Liver (tissue), 9 donors: Measurements from ENCODE around the gene KCNQ5. TPM values are rescaled to one million over a fixed set of nuclear protein-coding genes. Genes with fewer than 3 reads are reported as not detected.

Experiments used
- DNase-seq: peaks from one replicate; pipeline ENCODE4 v3.0.0-alpha.2; 2017; ENCODE audit warnings: low spot score
- H3K27ac ChIP-seq, 2 donors: one replicate each; pipeline ENCODE4 v1.7.0; 2013; ENCODE audit warnings: inconsistent platforms in 2 of 2, low read length in 2 of 2, control low read depth in 1 of 2, low read depth in 1 of 2, mild to moderate bottlenecking in 1 of 2
- H3K27me3 ChIP-seq, 4 donors: one replicate each; pipeline versions ENCODE4 v1.6.1 to v1.7.0; 2013; ENCODE audit warnings: low read length in 3 of 4, inconsistent platforms in 1 of 4, mild to moderate bottlenecking in 1 of 4, moderate library complexity in 1 of 4; ENCODE audit not compliant: control insufficient read depth in 4 of 4, insufficient read depth in 4 of 4
- H3K36me3 ChIP-seq, 4 donors: one replicate each; pipeline versions ENCODE4 v1.6.1 to v1.7.0; 2013; ENCODE audit warnings: low read length in 3 of 4, mild to moderate bottlenecking in 3 of 4, low read depth in 1 of 4, moderate library complexity in 1 of 4; ENCODE audit not compliant: control insufficient read depth in 4 of 4, insufficient read depth in 3 of 4
- H3K4me1 ChIP-seq, 4 donors: one replicate each; pipeline versions ENCODE4 v1.6.1 to v1.7.0; 2013; ENCODE audit warnings: low read length in 3 of 4, mild to moderate bottlenecking in 3 of 4, moderate library complexity in 1 of 4; ENCODE audit not compliant: control insufficient read depth in 4 of 4, insufficient read depth in 4 of 4
- H3K4me3 ChIP-seq, 3 donors: one replicate each; pipeline versions ENCODE4 v1.6.1 to v1.7.0; 2013; ENCODE audit warnings: low read length in 3 of 3, control low read depth in 1 of 3, low read depth in 1 of 3, mild to moderate bottlenecking in 1 of 3
- H3K9ac ChIP-seq, 2 donors: one replicate each; pipeline ENCODE4 v1.7.0; 2013; ENCODE audit warnings: low read length in 2 of 2, mild to moderate bottlenecking in 2 of 2, moderate library complexity in 2 of 2, control low read depth in 1 of 2, low read depth in 1 of 2
- H3K9me3 ChIP-seq, 4 donors: one replicate each; pipeline versions ENCODE4 v1.6.1 to v1.7.0; 2013; ENCODE audit warnings: low read length in 3 of 4; ENCODE audit not compliant: control insufficient read depth in 4 of 4
- CTCF ChIP-seq: fragments of 150-350 bp; IDR thresholded peaks from 2 replicates; pipeline ENCODE4 v1.5.1; 2017; ENCODE audit warnings: improper control_type of control experiment, low read depth, low read length; ENCODE audit not compliant: missing input control
- EGR1 ChIP-seq, 2 donors: IDR thresholded peaks; 2 replicates each; pipeline ENCODE4 v1.6.1; 2016 to 2018; ENCODE audit warnings: antibody characterized with exemption in 2 of 2, low read depth in 2 of 2
- FOXA1 ChIP-seq: IDR thresholded peaks from 2 replicates; pipeline ENCODE4 v1.6.1; 2016; ENCODE audit warnings: antibody characterized with exemption
- HNF4G ChIP-seq: IDR thresholded peaks from 2 replicates; pipeline ENCODE4 v1.6.1; 2016; ENCODE audit warnings: antibody characterized with exemption
- JUND ChIP-seq, 2 donors: IDR thresholded peaks; 2 replicates each; pipeline ENCODE4 v1.6.1; 2016; ENCODE audit warnings: antibody characterized with exemption in 2 of 2
- SP1 ChIP-seq: IDR thresholded peaks from 2 replicates; pipeline ENCODE4 v1.6.1; 2018; ENCODE audit warnings: antibody characterized with exemption, mild to moderate bottlenecking
- YY1 ChIP-seq: IDR thresholded peaks from 2 replicates; pipeline ENCODE4 v1.6.1; 2016; ENCODE audit warnings: antibody characterized with exemption, mild to moderate bottlenecking
- WGBS: extraction: QIAGEN DNeasy Blood & Tissue Kit; methylation state at CpG from one replicate; pipeline ENCODE4 v1.1.7; 2013; 5-methylcytosine and 5-hydroxymethylcytosine counted together
- polyA plus RNA-seq, 2 donors: library from polyadenylated mRNA; stranded (reverse) in 1 of 2; unstranded in 1 of 2; fragments of 200-250 nt in 1 of 2; fragments of >200 nt in 1 of 2; fragmentation: Nextera tagmentation in 1 of 2; extraction: Ambion mirVana in 1 of 2; gene quantifications; one replicate each; pipeline versions ENCODE4 v1.2.1 to v1.2.3, GENCODE V29; 2013 to 2015
- total RNA-seq, 2 donors: library from RNA; depleted of rRNA; stranded (reverse); fragments of >200 nt; gene quantifications; one replicate each; pipeline ENCODE4 v1.2.3, GENCODE V29; 2014
- TF ChIP-seq, protein P1 (sequence below): IDR thresholded peaks from 2 replicates; pipeline ENCODE4 v1.6.1; 2016; ENCODE audit warnings: antibody characterized with exemption
- TF ChIP-seq, protein P2 (sequence below): IDR thresholded peaks from 2 replicates; pipeline ENCODE4 v1.6.1; 2016; ENCODE audit warnings: antibody characterized with exemption
- TF ChIP-seq, protein P3 (sequence below): IDR thresholded peaks from 2 replicates; pipeline ENCODE4 v1.6.1; 2016; ENCODE audit warnings: antibody characterized with exemption, mild to moderate bottlenecking
- donor health status: healthy.
- donor health status: healthy.
- donor health status: healthy.
- donor health status: healthy.
- donor health status: healthy.

Gene KCNQ5
- total and polyA plus RNA-seq, 4 donors = 0.02 to 1.1 (median 0.15) TPM

DNA sequence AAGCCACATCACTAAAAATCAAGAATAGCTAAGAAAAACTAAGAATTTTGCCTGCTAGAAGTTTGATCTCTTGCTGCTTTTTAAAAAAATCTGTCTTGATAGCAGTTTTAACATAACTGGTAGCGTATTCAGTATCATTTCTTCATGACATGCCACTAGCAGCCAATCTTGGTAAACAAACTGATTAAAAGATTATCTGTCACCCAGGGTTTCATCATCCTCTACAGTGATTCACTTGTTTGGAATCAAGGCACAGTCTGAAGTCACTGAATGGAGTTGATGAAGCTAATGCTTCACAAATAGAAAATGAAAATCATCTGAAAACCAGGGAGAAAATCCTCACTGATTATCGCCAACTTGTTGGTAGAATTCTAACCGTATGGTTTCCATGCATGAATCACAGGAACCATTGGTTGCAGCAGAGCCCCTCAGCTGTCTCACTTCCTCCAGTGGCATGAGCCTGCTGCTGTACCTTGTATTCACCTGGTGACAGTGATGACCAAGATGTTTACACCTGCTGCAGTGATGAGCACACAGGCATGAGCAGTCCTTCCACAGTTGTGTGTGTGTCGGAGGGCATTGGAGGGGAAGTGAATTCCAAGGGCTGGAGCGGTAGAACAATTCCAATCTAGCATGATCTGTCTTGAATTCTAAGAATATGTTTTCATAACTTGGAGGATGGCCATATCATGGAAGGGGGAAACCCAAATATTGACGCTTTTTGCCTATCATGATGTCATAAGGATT is 328.4 kb downstream of the KCNQ5 start:
- no peak overlapping the region for H3K9ac ChIP-seq
- TF ChIP-seq YY1 (no peak), JUND (IDR thresholded peaks at IDR 0.05) (no peak)
- H3K27ac ChIP-seq = no peak overlapping the region
- H3K36me3 ChIP-seq = no peaks in the 10 kb centered on the region
- no peak overlapping the region for H3K4me3 ChIP-seq
- no peaks in the 10 kb centered on the region for H3K9me3 ChIP-seq
- H3K4me1 ChIP-seq = no peaks in the 10 kb centered on the region
- H3K27me3 ChIP-seq = no peaks in the 10 kb centered on the region
- 78% methylated on average over 6 of the region's 6 CpGs for WGBS
- no peak for DNase-seq

- TF ChIP-seq, protein P1, sequence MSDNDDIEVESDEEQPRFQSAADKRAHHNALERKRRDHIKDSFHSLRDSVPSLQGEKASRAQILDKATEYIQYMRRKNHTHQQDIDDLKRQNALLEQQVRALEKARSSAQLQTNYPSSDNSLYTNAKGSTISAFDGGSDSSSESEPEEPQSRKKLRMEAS = no peak
- no peak for TF ChIP-seq EGR1 (IDR thresholded peaks at IDR 0.05; ENCODE audit: low read depth in 2 of 2)
- WGBS = 52% methylated on average over 2 of the region's 2 CpGs
- Histone ChIP-seq H3K27ac (no peak overlapping the region), H3K4me3 (no peak overlapping the region), H3K36me3 (no peaks in the 10 kb centered on the region), H3K27me3 (no peaks in the 10 kb centered on the region), H3K4me1 (no peaks in the 10 kb centered on the region), H3K9me3 (no peaks in the 10 kb centered on the region), H3K9ac (no peak overlapping the region)
- DNase-seq = no peak
Measured at GRCh38 chr6:72952808-72953630, 331.2 kb downstream of the KCNQ5 start.

DNA sequence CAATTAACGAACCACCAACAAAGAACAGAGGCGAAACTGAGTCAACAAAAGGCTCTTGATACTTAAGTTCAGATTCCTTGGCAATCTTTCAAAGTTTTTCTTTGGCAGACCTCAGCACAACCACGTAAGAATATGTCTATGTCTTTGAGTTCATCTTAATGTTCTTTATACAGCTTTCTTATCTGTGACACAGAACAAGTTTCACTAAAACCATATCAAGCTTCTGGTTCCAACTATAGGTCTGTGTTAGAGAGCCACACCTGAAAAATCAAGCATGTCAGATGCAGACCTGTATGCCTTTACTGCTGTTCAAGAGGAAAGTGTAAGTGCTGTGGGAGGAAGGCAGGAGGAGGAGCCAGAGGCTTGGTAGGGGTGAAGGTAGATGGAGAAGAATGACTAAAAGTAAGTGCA is 332.1 kb downstream of the KCNQ5 start:
- DNase-seq = no peak
- no peak overlapping the region for H3K9ac ChIP-seq

More for the DNA sequence above, 332.1 kb downstream of the KCNQ5 start:
- 55% methylated on average over 3 of the region's 3 CpGs for WGBS
- Histone ChIP-seq H3K4me1 (no peaks in the 10 kb centered on the region), H3K27me3 (no peaks in the 10 kb centered on the region), H3K36me3 (no peaks in the 10 kb centered on the region), H3K4me3 (no peak overlapping the region), H3K9me3 (no peaks in the 10 kb centered on the region), H3K27ac (no peak overlapping the region)
- TF ChIP-seq CTCF = no peak
- no peak for TF ChIP-seq YY1
- no peak for TF ChIP-seq SP1
- TF ChIP-seq HNF4G = no peak
- TF ChIP-seq, protein P2, sequence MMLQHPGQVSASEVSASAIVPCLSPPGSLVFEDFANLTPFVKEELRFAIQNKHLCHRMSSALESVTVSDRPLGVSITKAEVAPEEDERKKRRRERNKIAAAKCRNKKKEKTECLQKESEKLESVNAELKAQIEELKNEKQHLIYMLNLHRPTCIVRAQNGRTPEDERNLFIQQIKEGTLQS = no peak
- no peak for TF ChIP-seq JUND (IDR thresholded peaks at IDR 0.05)
- TF ChIP-seq, protein P3, sequence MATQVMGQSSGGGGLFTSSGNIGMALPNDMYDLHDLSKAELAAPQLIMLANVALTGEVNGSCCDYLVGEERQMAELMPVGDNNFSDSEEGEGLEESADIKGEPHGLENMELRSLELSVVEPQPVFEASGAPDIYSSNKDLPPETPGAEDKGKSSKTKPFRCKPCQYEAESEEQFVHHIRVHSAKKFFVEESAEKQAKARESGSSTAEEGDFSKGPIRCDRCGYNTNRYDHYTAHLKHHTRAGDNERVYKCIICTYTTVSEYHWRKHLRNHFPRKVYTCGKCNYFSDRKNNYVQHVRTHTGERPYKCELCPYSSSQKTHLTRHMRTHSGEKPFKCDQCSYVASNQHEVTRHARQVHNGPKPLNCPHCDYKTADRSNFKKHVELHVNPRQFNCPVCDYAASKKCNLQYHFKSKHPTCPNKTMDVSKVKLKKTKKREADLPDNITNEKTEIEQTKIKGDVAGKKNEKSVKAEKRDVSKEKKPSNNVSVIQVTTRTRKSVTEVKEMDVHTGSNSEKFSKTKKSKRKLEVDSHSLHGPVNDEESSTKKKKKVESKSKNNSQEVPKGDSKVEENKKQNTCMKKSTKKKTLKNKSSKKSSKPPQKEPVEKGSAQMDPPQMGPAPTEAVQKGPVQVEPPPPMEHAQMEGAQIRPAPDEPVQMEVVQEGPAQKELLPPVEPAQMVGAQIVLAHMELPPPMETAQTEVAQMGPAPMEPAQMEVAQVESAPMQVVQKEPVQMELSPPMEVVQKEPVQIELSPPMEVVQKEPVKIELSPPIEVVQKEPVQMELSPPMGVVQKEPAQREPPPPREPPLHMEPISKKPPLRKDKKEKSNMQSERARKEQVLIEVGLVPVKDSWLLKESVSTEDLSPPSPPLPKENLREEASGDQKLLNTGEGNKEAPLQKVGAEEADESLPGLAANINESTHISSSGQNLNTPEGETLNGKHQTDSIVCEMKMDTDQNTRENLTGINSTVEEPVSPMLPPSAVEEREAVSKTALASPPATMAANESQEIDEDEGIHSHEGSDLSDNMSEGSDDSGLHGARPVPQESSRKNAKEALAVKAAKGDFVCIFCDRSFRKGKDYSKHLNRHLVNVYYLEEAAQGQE = no peak
- TF ChIP-seq FOXA1 = no peak
